ENCODE results near the gene PSMD11.

DNA sequence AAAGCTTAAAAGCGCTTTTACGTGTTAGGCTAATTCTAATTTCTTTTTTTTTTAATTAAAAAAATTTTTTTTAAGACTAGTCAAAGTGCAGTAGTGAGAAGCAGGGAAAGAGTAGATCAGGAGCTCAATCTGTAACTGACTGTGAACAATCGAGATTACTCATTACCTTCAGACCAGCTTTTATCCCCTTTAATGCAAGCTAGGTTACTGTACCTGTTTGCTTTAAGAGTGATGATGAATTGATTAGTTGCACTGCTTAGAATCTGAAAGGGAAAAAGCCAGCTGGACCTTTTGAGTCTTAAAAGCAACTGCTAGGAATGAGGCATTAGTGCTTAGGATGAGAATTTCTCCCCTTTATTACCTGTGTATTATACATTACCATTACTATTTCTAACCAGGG, 19.0 kb downstream of the PSMD11 start:
- TF ChIP-seq, protein P1, sequence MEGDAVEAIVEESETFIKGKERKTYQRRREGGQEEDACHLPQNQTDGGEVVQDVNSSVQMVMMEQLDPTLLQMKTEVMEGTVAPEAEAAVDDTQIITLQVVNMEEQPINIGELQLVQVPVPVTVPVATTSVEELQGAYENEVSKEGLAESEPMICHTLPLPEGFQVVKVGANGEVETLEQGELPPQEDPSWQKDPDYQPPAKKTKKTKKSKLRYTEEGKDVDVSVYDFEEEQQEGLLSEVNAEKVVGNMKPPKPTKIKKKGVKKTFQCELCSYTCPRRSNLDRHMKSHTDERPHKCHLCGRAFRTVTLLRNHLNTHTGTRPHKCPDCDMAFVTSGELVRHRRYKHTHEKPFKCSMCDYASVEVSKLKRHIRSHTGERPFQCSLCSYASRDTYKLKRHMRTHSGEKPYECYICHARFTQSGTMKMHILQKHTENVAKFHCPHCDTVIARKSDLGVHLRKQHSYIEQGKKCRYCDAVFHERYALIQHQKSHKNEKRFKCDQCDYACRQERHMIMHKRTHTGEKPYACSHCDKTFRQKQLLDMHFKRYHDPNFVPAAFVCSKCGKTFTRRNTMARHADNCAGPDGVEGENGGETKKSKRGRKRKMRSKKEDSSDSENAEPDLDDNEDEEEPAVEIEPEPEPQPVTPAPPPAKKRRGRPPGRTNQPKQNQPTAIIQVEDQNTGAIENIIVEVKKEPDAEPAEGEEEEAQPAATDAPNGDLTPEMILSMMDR (IDR thresholded peaks at IDR 0.05) = no peak
- no peak for TF ChIP-seq POLR2A (IDR thresholded peaks at IDR 0.05)

Data from lower leg skin (tissue), 3 donors.